Fibroblast of villous mesenchyme (primary cell): ENCODE data around the gene ENTPD2. TPM values are rescaled to one million over a fixed set of nuclear protein-coding genes. Genes with fewer than 3 reads are reported as not detected.
A peak's percentile ranks its signal among the peaks of the same experiment; 100 is the strongest.

ENCODE experiments used
- DNase-seq: peaks from one replicate; pipeline ENCODE4 v3.0.0-alpha.2; 2010; ENCODE audit warnings: low read depth
- H3K4me3 ChIP-seq: 2 replicates; pipeline ENCODE4 v1.5.1; 2011; ENCODE audit warnings: low read depth, mild to moderate bottlenecking, low read length
- CTCF ChIP-seq: IDR thresholded peaks from 2 replicates; pipeline ENCODE4 v1.5.1; 2012; ENCODE audit warnings: low read depth, mild to moderate bottlenecking, low read length; ENCODE audit not compliant: insufficient read depth
- total RNA-seq: library from RNA; depleted of rRNA; stranded (reverse); fragments of >200 nt; gene quantifications from 2 replicates; pipeline ENCODE4 v1.2.3, GENCODE V29; 2012

Gene ENTPD2
- total RNA-seq, 1 donor: not detected

GRCh38 chr9:137030006-137030405 is 23.9 kb downstream of the ENTPD2 start:
- no peak for DNase-seq
- H3K4me3 ChIP-seq: no peak overlapping the region
- no peak for TF ChIP-seq CTCF

- peak; percentile 93 for TF ChIP-seq CTCF
- peak overlapping the region; percentile 65 for H3K4me3 ChIP-seq
- DNase-seq: peak; percentile 61
Measured at GRCh38 chr9:137029058-137029936, 24.6 kb downstream of the ENTPD2 start.

- H3K4me3 ChIP-seq: peak overlapping the region; percentile 65
- peak; percentile 36 for TF ChIP-seq CTCF
- DNase-seq: peak; percentile 40
Measured at GRCh38 chr9:137028263-137029057, 25.4 kb downstream of the ENTPD2 start.

DNA sequence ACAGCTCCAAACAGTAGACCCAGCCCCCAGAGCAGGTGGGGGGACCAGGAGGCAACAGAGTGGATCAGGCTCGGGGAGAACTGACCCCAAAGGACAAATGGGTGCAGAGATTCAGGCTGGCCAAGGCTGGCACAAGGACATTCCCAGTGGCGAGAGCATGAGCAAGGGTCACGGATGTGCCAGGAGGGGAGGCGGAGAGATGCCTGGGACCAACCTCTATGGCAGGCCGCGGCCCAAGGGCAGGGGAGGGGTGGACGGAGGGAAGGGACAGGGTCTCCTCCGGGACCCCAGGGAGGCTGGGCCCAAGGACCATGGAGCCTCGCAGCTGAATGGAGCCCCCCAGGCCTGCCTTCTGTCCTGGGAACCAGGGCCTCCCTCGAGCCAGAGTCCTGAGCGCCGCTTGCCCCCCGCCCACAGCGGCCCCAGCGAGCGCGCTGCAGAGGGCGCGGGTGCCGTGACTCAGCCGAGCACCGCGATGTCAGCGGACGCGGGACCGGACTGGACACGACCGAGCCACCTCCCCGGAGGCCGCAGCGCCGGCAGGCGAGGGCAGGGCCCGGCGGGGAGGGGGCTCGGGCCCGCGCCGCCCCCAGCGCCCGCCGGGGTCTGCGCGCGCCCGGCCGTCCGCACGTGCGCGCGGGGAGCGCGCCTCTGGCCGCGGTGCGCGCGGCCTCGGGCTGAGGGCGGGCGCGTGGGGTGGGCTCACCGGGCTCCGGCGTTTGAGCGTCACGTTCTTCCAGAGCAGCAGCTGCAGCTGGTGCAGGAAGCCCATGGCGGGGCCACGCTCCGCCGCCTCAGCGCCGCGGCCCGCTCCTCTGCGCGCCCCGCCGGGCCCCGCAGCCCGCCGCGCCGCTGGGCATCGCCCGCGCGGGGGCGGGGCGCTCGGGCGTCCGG is 26.2 kb downstream of the ENTPD2 start, which contains the start of gene ABCA2:
Gene ABCA2, minus strand, starts transcription at position 869 of the 894 bp plus-strand sequence. Its CDS starts 97 bp downstream, at position 772.
- DNase-seq: no peak
- H3K4me3 ChIP-seq: peak within 1 kb of the TSS; percentile 65
- no peak for TF ChIP-seq CTCF

GRCh38 chr9:137026828-137027227 is 27.0 kb downstream of the ENTPD2 start:
- no peak for DNase-seq
- H3K4me3 ChIP-seq: peak overlapping the region; percentile 7
- no peak for TF ChIP-seq CTCF

- H3K4me3 ChIP-seq: no peak overlapping the region
Measured at GRCh38 chr9:137026384-137026783, 27.5 kb downstream of the ENTPD2 start.

More at GRCh38 chr9:137026384-137026783, 27.5 kb downstream of the ENTPD2 start:
- no peak for TF ChIP-seq CTCF
- no peak for DNase-seq
